Right lobe of liver (tissue), 6 donors: Measurements from ENCODE around the gene AMY2A. TPM values are rescaled to one million over a fixed set of nuclear protein-coding genes. Genes with fewer than 3 reads are reported as not detected.
"Not testable (repeated sequence)": the region's sequence is repeated elsewhere in the genome, so short reads cannot be mapped to it uniquely, and the experiment has no call there.

Experiments
- ATAC-seq, 4 donors: fragments of 200-7000 bp; cut with Tn5 transposase; one replicate each; pipeline ENCODE4 v1.9.1; 2020; ENCODE audit warnings: mild to moderate bottlenecking in 4 of 4, moderate library complexity in 4 of 4
- DNase-seq, 3 donors: peaks; one replicate each; pipeline ENCODE4 v3.0.0-alpha.2; 2020
- H3K27ac ChIP-seq, 3 donors: fragments of 200-600 bp; one replicate each; pipeline ENCODE4 v1.8.0; 2022
- H3K27me3 ChIP-seq, 2 donors: fragments of 200-600 bp; one replicate each; pipeline ENCODE4 v1.8.0; 2022
- H3K36me3 ChIP-seq, 4 donors: fragments of 200-600 bp; sonication (generic) in 1 of 4; one replicate each; pipeline versions ENCODE4 v1.5.1 to v1.8.0; 2017 to 2022; ENCODE audit warnings: control low read depth in 1 of 4
- H3K4me1 ChIP-seq, 4 donors: fragments of 200-600 bp; sonication (generic) in 1 of 4; one replicate each; pipeline versions ENCODE4 v1.5.1 to v1.8.0; 2017 to 2022; ENCODE audit warnings: control low read depth in 1 of 4
- H3K4me3 ChIP-seq, 3 donors: fragments of 200-600 bp; one replicate each; pipeline ENCODE4 v1.8.0; 2022
- H3K9me3 ChIP-seq, 4 donors: fragments of 200-600 bp; sonication (generic) in 1 of 4; one replicate each; pipeline versions ENCODE4 v1.5.1 to v1.8.0; 2017 to 2022; ENCODE audit warnings: control low read depth in 1 of 4
- CTCF ChIP-seq, 4 donors: fragments of 200-600 bp in 3 of 4; fragments of 450-650 bp in 1 of 4; IDR thresholded peaks; one replicate each; pipeline versions ENCODE4 v1.5.1 to v1.8.0; 2016 to 2022; ENCODE audit warnings: antibody characterized with exemption in 4 of 4, mild to moderate bottlenecking in 2 of 4
- POLR2A ChIP-seq: fragments of 450-650 bp; IDR thresholded peaks from one replicate; pipeline ENCODE4 v1.6.1; 2017; ENCODE audit warnings: antibody characterized with exemption, mild to moderate bottlenecking
- WGBS: methylation state at CpG from one replicate; pipeline ENCODE4 v1.1.6; 2018; ENCODE audit warnings: low coverage, low lambda C conversion rate; ENCODE audit not compliant: insufficient coverage; ENCODE audit errors: missing lambda C conversion rate; 5-methylcytosine and 5-hydroxymethylcytosine counted together
- intact Hi-C, 2 donors: fragments of 100-400 bp; cut with DNase I; formaldehyde crosslinking; loops; one replicate each; pipeline versions ENCODE4 v1.11.2 to v1.14.1; 2022
- long read RNA-seq: library from polyadenylated mRNA; unstranded; transcript quantifications from one replicate; pipeline ENCODE4 v2.0.0, GENCODE V29; 2019
- total RNA-seq, 6 experiments: library from RNA; depleted of rRNA in 2 of 6; stranded (reverse); fragments of >200 nt in 2 of 6; fragmentation: NEBNext Ultra II Directional in 3 of 6; extraction: Animal tissue kit (Norgen Biotek cat#: 25700) in 3 of 6; gene quantifications; one replicate each; pipeline versions ENCODE4 v1.1.0 to v1.2.4, GENCODE V29; 2016 to 2023
- donor health status: DM: no; HTN: yes; CAD: no.
- donor health status: DM: no; HTN: no; CAD: no.
- donor health status: DM: no; HTN: no; CAD: no.
- donor health status: DM: no; HTN: yes; CAD: no.
- donor health status: DM: no; HTN: yes; CAD: no.

The AMY2A gene
- not detected for total RNA-seq
- long read RNA-seq, result 0 reads

GRCh38 chr1:103616994-103617477 is at the start of gene AMY2A:
AMY2A (plus strand) TSS chr1:103617427; CDS start chr1:103617441, 14 bp downstream.
- H3K27me3 ChIP-seq, H3K9me3 ChIP-seq, H3K4me1 ChIP-seq, H3K27ac ChIP-seq, H3K36me3 ChIP-seq, intact Hi-C loops, DNase-seq, H3K4me3 ChIP-seq, ATAC-seq: not testable (repeated sequence)
- WGBS, result 80% methylated on average over 3 of the region's 3 CpGs

- DNase-seq, result no peak
- ATAC-seq, result no peak
- 100% methylated on average over 5 of the region's 7 CpGs for WGBS
- H3K9me3 ChIP-seq, result no peaks in the 10 kb centered on the region
- intact Hi-C loops, result no loop called here
- no peak overlapping the region for H3K27ac ChIP-seq
- no peak overlapping the region for H3K4me3 ChIP-seq
- TF ChIP-seq POLR2A (no peak), CTCF (IDR thresholded peaks at IDR 0.05) (no peak)
- H3K27me3 ChIP-seq, result no peaks in the 10 kb centered on the region
- peaks cover 0 to 3% (median 0%) of the 10 kb centered on the region in 4 donors for H3K36me3 ChIP-seq
- peaks cover 0 to 8% (median 0%) of the 10 kb centered on the region in 4 donors for H3K4me1 ChIP-seq
Observed at GRCh38 chr1:103569493-103569892, 47.7 kb upstream of the AMY2A start.

- intact Hi-C loops, H3K4me1 ChIP-seq, H3K9me3 ChIP-seq, H3K36me3 ChIP-seq, ATAC-seq, H3K4me3 ChIP-seq, H3K27ac ChIP-seq, H3K27me3 ChIP-seq, DNase-seq: not testable (repeated sequence)
- 94% methylated on average over 1 of the region's 2 CpGs for WGBS
Observed at GRCh38 chr1:103571289-103571688, 45.9 kb upstream of the AMY2A start, which contains the start of gene AMY2B. AMY2B (plus strand) TSS chr1:103571589; CDS start chr1:103571603, 14 bp downstream.

- ATAC-seq (no peak), DNase-seq (no peak)
- H3K36me3 ChIP-seq, result no peaks in the 10 kb centered on the region
- no peaks in the 10 kb centered on the region for H3K27me3 ChIP-seq
- TF ChIP-seq CTCF (IDR thresholded peaks at IDR 0.05) (no peak), POLR2A (no peak)
- no peak overlapping the region for H3K27ac ChIP-seq
- no peak overlapping the region for H3K4me3 ChIP-seq
- no peaks in the 10 kb centered on the region for H3K9me3 ChIP-seq
- intact Hi-C loops, result no loop called here
- no peaks in the 10 kb centered on the region for H3K4me1 ChIP-seq
Observed at GRCh38 chr1:103576065-103576464, 41.2 kb upstream of the AMY2A start.

GRCh38 chr1:103576784-103577183 is 40.4 kb upstream of the AMY2A start:
- 93% methylated on average over 4 of the region's 5 CpGs for WGBS
- H3K4me3 ChIP-seq, ATAC-seq, H3K27ac ChIP-seq, H3K9me3 ChIP-seq, H3K36me3 ChIP-seq, DNase-seq, H3K4me1 ChIP-seq, H3K27me3 ChIP-seq, intact Hi-C loops: not testable (repeated sequence)

- Histone ChIP-seq H3K36me3 (no peaks in the 10 kb centered on the region), H3K4me1 (no peaks in the 10 kb centered on the region), H3K27ac (no peak overlapping the region), H3K9me3 (no peaks in the 10 kb centered on the region), H3K4me3 (no peak overlapping the region), H3K27me3 (no peaks in the 10 kb centered on the region)
- intact Hi-C loops, result no loop called here
- ATAC-seq (no peak), DNase-seq (no peak)
- WGBS, result 93% methylated on average over 1 of the region's 1 CpG
- TF ChIP-seq CTCF (IDR thresholded peaks at IDR 0.05) (no peak), POLR2A (no peak)
Observed at GRCh38 chr1:103582464-103582863, 34.8 kb upstream of the AMY2A start.
